Sigmoid colon (tissue), 4 donors: ENCODE results near the gene BICC1.

Experiments used
- CTCF ChIP-seq, 4 experiments: fragments of 450-650 bp in 3 of 4; fragments of 200-600 bp in 1 of 4; IDR thresholded peaks; one replicate each; pipeline ENCODE4 v1.5.1; 2016 to 2019; ENCODE audit warnings: antibody characterized with exemption in 4 of 4, mild to moderate bottlenecking in 3 of 4, moderate library complexity in 2 of 4
- EP300 ChIP-seq, 4 donors: sonication (generic); formaldehyde crosslinking; IDR thresholded peaks; one replicate each; pipeline ENCODE4 v1.6.1; 2017; ENCODE audit warnings: antibody characterized with exemption in 4 of 4
- POLR2A ChIP-seq, 2 donors: fragments of 450-650 bp; IDR thresholded peaks; one replicate each; pipeline ENCODE4 v1.6.1; 2016; ENCODE audit warnings: antibody characterized with exemption in 2 of 2, mild to moderate bottlenecking in 2 of 2, moderate library complexity in 2 of 2
- POLR2AphosphoS5 ChIP-seq, 4 donors: sonication (generic); formaldehyde crosslinking; IDR thresholded peaks; one replicate each; pipeline ENCODE4 v1.6.1; 2017; ENCODE audit warnings: antibody characterized with exemption in 4 of 4

- TF ChIP-seq POLR2A (IDR thresholded peaks at IDR 0.05) (no peak), CTCF (IDR thresholded peaks at IDR 0.05) (no peak), POLR2AphosphoS5 (IDR thresholded peaks at IDR 0.05) (no peak), EP300 (IDR thresholded peaks at IDR 0.05) (no peak)
These were observed 33.6 kb upstream of the BICC1 start for GRCh38 chr10:58479045-58479444.
